ENCODE measurements around the gene GGT5.
"Not testable (repeated sequence)": the region's sequence is repeated elsewhere in the genome, so short reads cannot be mapped to it uniquely, and the experiment has no call there.

The GGT5 gene

DNA sequence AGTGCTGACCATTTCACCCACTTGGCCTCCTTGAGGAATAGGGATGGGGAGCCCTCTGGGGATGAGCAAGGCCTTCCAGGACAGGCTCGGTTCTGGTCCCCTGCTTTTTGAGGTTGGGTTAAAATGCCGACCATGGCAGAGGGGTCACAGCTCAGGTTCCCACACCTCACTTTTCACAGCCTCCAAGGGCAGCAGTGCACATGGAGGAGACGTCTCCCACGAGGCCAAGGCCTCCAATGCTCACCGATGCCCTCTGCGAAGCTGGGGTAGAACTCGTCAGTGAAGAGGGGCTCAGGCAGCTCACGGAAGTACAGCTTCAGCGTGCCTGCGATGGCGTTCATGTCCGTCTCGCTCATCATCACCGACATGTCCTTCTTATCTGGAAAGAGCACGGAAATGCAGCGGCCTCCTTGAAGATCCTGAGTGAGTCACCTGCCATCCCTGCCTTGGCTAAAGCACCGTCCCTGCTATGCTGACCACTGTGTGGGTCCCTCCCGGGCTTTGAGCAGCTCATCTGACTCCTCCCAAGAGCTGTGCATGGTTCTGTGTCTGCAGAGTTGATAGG lies 17.4 kb upstream of the GGT5 start:
- not testable (repeated sequence) for DNase-seq (ENCODE audit: low read depth in 2 of 2)

GRCh38 chr22:24259459-24259858 lies 14.6 kb upstream of the GGT5 start:
- DNase-seq (ENCODE audit: low read depth in 2 of 2), result peak; percentile 43 to 56

- not testable (repeated sequence) for DNase-seq (ENCODE audit: low read depth in 2 of 2)
Measured at GRCh38 chr22:24256736-24257135, 11.9 kb upstream of the GGT5 start.

- not testable (repeated sequence) for DNase-seq (ENCODE audit: low read depth in 2 of 2)
Measured at GRCh38 chr22:24256136-24256535, 11.3 kb upstream of the GGT5 start.

DNA sequence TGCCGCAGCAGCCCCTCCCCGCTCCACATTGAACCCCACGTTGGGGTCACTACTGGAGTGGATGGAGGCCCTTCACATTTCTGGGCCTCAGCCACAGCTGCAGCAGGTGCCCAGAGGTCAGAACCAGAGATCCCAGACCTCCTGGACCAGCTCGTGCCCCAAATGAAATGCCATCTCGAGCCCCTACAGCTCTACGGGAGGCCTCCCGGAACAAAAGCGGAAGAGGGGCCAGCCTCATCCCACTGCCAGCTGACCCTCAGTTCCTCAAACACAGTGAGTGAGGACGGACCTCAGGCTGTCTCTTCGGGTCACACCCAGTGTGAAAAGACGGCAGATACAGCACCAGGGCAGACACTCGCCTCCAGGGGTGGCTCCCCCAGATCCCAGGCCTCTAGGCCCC lies 8.2 kb upstream of the GGT5 start:
- not testable (repeated sequence) for DNase-seq (ENCODE audit: low read depth in 2 of 2)

GRCh38 chr22:24251286-24251685 lies 6.4 kb upstream of the GGT5 start:
- DNase-seq (ENCODE audit: low read depth in 2 of 2), result not testable (repeated sequence)

DNA sequence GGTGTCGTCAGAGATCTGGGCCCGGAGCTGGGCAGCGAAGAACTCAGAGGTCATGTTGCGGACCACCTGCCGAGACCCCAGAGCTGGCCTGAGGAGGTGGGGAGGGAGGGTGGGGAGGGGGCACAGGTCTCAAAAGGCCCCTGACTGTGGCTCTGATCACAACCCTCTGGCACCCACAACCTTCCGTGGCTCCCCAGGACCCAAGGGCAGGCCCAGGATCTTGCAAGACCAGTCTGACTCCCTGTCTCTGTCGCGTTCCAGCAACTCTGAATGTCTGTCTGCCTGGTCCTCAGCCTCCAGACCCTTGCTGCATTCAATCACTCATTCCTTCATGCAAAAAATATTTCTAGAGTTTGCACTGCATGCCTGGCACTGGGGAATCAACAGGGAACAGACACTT lies 4.5 kb upstream of the GGT5 start:
- DNase-seq (ENCODE audit: low read depth in 2 of 2), result not testable (repeated sequence)

DNA sequence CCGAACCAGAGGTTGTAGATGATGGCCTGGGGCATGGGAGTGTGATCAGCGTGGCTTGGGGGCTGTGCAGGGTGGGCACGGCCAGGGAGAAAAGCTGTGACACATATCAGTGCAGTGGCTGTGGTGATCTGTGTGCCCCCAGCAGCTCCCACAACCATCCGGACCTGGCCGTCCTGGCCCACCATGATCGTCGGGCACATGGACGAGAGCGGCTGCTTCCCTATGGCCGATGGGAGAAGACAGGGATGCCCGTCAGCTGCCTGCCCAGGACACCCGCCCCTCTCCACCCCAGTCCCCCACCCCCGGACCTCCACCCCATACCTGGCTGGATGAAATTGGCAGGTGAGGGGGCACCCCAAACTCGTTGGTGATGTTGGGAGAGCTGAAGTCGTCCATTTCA lies 3.7 kb upstream of the GGT5 start:
- not testable (repeated sequence) for DNase-seq (ENCODE audit: low read depth in 2 of 2)

GRCh38 chr22:24247564-24248344 lies 2.9 kb upstream of the GGT5 start:
- peak in 1 of 2 donors; percentile 15 for DNase-seq (ENCODE audit: low read depth in 2 of 2)

DNA sequence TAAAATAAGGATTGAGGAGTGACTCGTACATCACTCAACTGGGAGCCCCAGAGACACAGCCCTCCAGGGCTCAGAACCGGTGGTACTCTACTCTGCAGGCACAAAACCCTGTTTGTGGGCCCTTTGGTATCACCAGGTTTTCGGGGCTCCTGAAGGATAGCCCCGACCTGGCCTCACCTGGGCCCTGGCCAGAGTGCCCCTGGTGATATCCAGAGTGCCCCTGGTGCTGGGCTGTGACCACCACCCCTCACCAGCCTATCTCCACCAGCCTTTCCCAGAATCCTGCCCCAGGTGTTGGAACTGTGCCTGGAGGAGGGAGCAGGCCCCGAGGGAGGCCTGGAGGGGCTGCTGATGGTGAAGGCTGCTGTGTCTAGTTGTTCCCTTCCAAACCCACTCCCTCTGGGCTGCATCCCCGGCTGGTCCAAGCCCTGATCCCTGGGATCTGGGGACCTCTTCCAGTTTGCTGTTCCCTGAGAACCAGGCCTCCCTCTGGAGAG lies 2.2 kb upstream of the GGT5 start:
- DNase-seq (ENCODE audit: low read depth in 2 of 2), result no peak

DNA sequence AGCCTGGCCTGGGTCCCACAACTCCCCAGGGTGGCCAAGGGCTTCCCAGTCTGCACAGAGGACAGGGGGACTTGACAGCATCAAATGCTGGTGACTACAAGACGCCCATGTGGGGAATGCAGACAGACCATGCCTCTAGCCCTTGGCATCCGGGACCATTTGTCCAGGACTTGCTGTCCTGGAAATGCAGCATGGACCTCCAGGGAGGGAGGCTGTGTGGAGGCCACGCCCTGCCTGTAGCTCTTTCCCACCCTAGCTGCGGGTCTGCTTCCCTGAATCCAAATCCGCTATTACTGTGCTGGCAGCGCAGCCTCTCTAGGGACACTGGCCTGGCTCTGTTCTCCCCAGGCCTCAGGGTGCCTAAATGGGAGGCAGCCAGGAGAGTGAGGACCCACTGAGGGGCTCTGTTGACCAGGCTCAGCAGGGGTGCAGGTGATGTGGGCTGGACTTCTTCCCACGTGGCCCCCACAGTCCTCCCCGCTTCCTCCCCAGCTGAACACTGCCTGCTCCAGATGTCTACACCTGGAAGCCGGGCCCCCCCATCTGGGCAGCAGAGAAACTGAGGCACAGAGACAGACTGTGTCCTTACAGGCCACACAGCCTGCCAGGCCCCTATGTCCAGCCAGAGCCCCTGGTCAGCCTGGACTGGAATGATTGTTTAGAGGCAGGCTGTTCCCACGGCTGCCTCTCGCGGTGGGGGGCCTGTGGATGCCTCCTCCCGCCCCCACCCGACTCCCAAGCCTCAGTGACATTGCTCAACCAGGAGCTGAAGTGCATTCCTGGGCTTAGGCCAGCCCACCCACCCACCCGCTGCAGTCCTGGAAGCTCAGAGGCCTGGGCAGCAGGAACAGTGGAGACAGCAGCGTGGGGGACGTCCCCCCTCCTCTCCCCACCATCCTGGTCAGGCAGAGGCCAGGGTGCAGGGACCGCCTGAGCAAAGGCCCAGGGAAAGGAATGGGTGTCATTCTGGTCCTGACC lies 991 bp upstream of the GGT5 start:
- not testable (repeated sequence) for DNase-seq (ENCODE audit: low read depth in 2 of 2)

DNA sequence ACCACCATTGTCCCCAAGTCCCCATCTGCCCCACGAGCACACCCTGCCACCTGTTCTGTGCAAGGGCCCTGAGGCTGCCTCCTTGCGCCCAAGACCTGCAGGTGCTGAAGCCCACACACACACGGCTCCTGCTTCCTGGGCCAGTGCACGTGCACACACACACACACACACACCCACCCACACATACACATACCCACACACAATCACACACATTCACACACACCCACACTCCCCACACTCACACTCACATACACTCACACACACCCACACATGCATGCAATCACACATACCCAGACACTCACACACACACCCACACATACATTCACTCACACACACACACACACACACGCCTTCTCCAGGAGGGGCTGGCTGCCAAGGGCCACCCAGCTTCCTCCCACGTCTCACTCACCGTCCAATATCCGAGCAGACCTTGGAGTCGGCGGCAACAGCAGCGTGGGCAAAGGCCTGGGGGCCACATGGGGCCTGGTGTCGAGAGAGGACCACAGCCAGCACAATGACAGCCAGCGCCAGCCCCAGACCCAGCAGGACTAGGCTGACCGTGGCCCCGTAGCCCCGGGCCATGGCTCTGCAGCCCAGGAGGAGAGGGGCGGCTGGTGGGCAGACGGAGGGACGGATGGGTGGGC lies 616 bp downstream of the GGT5 start:
- no peak for DNase-seq (ENCODE audit: low read depth in 2 of 2)

DNA sequence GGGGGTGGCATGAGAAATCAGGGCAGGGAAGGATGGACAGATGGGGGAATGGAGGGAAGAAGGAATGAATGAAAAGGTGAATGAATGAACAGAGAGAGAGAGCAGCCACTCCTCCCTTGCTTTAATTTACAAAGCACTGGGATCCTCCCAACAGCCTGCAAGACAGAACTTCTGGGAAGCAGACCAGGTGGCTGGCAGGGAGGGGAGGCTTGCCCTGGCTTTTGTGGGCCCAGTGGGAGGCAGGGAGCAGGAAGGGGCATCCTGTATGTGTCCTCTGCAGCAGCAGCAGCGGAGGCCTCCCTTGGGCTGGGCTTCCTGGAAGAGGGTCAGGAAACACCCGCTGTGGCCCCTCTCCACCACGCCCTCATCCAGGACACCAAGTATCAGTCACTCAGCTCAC lies 1.5 kb downstream of the GGT5 start:
- not testable (repeated sequence) for DNase-seq (ENCODE audit: low read depth in 2 of 2)

- DNase-seq (ENCODE audit: low read depth in 2 of 2), result not testable (repeated sequence)
Measured at GRCh38 chr22:24240985-24241692, 3.7 kb downstream of the GGT5 start.

DNA sequence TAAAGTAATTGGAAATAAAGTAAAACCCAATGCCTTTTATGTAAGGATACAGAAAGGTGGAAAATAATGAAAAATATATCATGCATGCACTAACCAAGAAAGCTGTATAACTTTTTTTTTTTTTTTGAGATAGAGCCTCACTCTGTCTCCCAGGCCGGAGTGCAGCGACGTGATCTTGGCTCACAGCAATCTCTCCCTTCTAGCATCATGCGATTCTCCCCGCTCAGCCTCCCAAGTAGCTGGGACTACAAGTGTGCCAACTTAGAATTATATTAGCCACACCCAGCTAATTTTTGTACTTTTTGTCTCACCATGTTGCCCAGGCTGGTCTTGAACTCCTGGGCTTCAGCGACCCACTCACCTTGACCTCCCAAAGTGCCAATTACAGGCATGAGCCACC lies 4.5 kb downstream of the GGT5 start:
- no peak for DNase-seq (ENCODE audit: low read depth in 2 of 2)

- DNase-seq (ENCODE audit: low read depth in 2 of 2), result not testable (repeated sequence)
Measured at GRCh38 chr22:24238101-24238694, 6.7 kb downstream of the GGT5 start.

DNA sequence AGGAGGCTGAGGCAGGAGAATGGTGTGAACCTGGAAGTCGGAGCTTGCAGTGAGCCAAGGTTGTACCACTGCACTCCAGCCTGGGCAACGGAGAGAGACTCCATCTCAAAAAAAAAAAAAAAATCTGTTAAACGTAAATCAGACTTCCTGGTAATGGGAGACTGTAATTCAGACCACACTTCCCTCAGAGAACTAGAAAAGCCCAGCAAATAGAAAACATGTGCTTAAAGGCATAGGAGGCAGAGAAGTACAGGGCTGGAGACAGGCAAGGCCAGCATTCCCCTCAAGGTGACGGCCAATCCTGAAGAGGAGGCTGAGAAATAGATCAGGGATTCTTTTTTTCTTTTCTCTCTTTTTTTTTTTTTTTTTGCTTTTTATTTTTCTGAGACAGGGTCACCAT lies 8.2 kb downstream of the GGT5 start:
- DNase-seq (ENCODE audit: low read depth in 2 of 2), result no peak

GRCh38 chr22:24235315-24235714 lies 9.6 kb downstream of the GGT5 start:
- DNase-seq (ENCODE audit: low read depth in 2 of 2), result no peak

DNA sequence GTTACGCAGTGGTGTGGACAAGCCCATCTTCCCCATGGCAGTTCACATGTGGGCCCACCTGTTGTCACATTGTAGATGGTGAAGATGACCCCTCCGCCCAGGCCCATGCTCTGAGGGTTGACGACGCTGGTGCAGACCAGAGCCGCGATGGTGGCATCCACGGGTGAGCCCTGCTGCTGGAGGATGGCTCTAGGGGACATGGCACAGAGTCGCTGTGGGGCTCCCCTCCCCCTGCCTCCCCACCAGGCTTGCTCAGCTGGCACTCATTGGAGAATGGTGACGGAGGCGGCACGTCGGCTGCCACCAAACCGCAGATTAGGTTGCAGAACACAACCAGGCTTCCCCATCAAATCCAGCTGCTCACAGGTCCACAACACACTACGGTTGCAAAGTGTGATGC lies 11.1 kb downstream of the GGT5 start:
- DNase-seq (ENCODE audit: low read depth in 2 of 2), result no peak

DNA sequence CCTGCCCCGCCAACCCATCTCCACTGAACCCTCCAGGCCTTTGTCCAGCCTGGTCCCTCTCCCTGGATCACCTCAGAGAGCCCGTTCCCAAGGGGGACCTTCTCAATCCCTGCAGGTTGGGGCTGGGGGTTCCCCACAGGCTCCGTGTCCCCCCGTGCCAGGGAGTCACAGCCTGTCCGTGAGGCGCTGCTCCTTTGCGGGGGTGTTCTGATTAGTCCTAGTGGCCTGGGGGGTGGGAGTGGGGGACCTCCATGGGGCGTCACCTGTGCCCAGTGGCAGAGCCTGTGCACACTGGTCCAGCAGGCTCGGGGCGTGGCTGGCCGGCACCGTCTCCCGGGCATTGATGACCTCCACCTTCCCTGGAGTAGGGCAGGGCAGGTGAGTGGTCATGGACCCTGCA lies 11.6 kb downstream of the GGT5 start:
- DNase-seq (ENCODE audit: low read depth in 2 of 2), result no peak

GRCh38 chr22:24232725-24233124 lies 12.2 kb downstream of the GGT5 start:
- DNase-seq (ENCODE audit: low read depth in 2 of 2), result no peak
